ENCODE data around the gene PANK2. TPM values are rescaled to one million over a fixed set of nuclear protein-coding genes. Genes with fewer than 3 reads are reported as not detected.

Gene PANK2
- total and polyA plus RNA-seq, 3 donors from 2014 or later: 57.9 to 71.2 (median 63.4) TPM

- Histone ChIP-seq H3K27ac (peak overlapping the region; percentile 47 to 51), H3K9me3 (no peaks in the 10 kb centered on the region), H3K4me3 (no peak overlapping the region), H3K36me3 (ENCODE audit: low read depth, missing control alignments) (no peaks in the 10 kb centered on the region), H3K27me3 (no peaks in the 10 kb centered on the region), H3K4me1 (peaks cover 67% of the 10 kb centered on the region)
- TF ChIP-seq POLR2A (IDR thresholded peaks at IDR 0.05) (no peak), CTCF (IDR thresholded peaks at IDR 0.05) (no peak)
- 49 to 61% methylated on average over 3 of the region's 3 CpGs for WGBS, 2 donors
- no peak for DNase-seq
- intact Hi-C loops (cut with DNase I; ENCODE audit: low total_unique reads): no loop called here
Observed at GRCh38 chr20:3901028-3901705, 12.0 kb downstream of the PANK2 start.

- intact Hi-C loops (cut with DNase I; ENCODE audit: low total_unique reads): no loop called here
- Histone ChIP-seq H3K4me3 (no peak overlapping the region), H3K9me3 (no peaks in the 10 kb centered on the region), H3K36me3 (ENCODE audit: low read depth, missing control alignments) (no peaks in the 10 kb centered on the region), H3K4me1 (peaks cover 60% of the 10 kb centered on the region), H3K27ac (peak overlapping the region; percentile 47 to 51), H3K27me3 (no peaks in the 10 kb centered on the region)
- TF ChIP-seq POLR2A (IDR thresholded peaks at IDR 0.05) (no peak), CTCF (IDR thresholded peaks at IDR 0.05) (no peak)
- DNase-seq: no peak
- WGBS, 2 donors: 53 to 54% methylated on average over 9 of the region's 9 CpGs
Observed at GRCh38 chr20:3901706-3902440, 12.7 kb downstream of the PANK2 start.

- DNase-seq: no peak
- TF ChIP-seq CTCF (IDR thresholded peaks at IDR 0.05) (no peak), POLR2A (IDR thresholded peaks at IDR 0.05) (no peak)
- no peak overlapping the region for H3K4me3 ChIP-seq
- H3K9me3 ChIP-seq: no peaks in the 10 kb centered on the region
- 75 to 82% methylated on average over 5 of the region's 5 CpGs for WGBS, 2 donors
- intact Hi-C loops (cut with DNase I; ENCODE audit: low total_unique reads): no loop called here
- peak overlapping the region in 1 of 2 donors; percentile 51 for H3K27ac ChIP-seq
- no peaks in the 10 kb centered on the region for H3K36me3 ChIP-seq (ENCODE audit: low read depth, missing control alignments)
- H3K4me1 ChIP-seq: peaks cover 54% of the 10 kb centered on the region
- H3K27me3 ChIP-seq: no peaks in the 10 kb centered on the region
Observed at GRCh38 chr20:3902446-3902845, 13.3 kb downstream of the PANK2 start.

GRCh38 chr20:3904224-3904623, 15.0 kb downstream of the PANK2 start:
- no peak for DNase-seq
- TF ChIP-seq POLR2A (IDR thresholded peaks at IDR 0.05) (no peak), CTCF (IDR thresholded peaks at IDR 0.05) (no peak)
- no peaks in the 10 kb centered on the region for H3K27me3 ChIP-seq
- 41 to 53% methylated on average over 2 of the region's 2 CpGs for WGBS, 2 donors
- intact Hi-C loops (cut with DNase I; ENCODE audit: low total_unique reads): no loop called here
- no peaks in the 10 kb centered on the region for H3K9me3 ChIP-seq
- H3K4me1 ChIP-seq: peaks cover 57% of the 10 kb centered on the region
- no peak overlapping the region for H3K4me3 ChIP-seq
- peak overlapping the region in 1 of 2 donors; percentile 46 for H3K27ac ChIP-seq
- no peaks in the 10 kb centered on the region for H3K36me3 ChIP-seq (ENCODE audit: low read depth, missing control alignments)

Measured in testis (tissue), 3 donors.